T47D (cell line): ENCODE results near the gene LGALS8.
"Not testable (repeated sequence)": the region's sequence is repeated elsewhere in the genome, so short reads cannot be mapped to it uniquely, and the experiment has no call there.

Experiments
- DNase-seq, 2 experiments: peaks; one replicate each; pipeline versions ENCODE4 v3.0.0 to v3.0.0-alpha.2; 2011 to 2012; ENCODE audit warnings: low read depth in 1 of 2, low spot score in 1 of 2
- JUND ChIP-seq: IDR thresholded peaks from 2 replicates; pipeline ENCODE4 v1.6.1; 2012; ENCODE audit warnings: low read depth
- in situ Hi-C: cut with HindIII; loops from 2 replicates; pipeline ENCODE4 v1.10.0; 2016; ENCODE audit warnings: low sequenced_read_pairs, low pct_unique_long_range_greater_than_20kb

Gene LGALS8

DNA sequence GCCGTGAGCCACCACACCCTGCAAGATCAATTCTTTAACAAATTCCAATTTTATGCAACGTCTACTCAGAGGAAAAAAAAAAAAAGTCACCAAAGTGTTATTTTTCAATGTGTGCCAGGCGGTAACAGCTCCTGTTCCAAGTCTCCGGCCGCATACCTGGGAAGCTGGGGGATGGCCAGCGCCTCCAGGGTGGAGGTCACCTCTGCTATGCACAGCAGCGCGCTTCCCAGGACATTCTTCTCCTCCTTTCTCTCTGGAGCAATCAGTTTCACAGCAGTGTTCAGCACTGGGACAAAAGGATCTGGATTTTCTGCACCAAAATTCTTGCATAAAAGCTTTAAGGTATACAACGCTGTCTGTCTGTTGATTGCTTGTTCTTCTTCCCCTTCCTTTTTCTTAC, 34.3 kb downstream of the LGALS8 start:
- no peak for DNase-seq
- no peak for TF ChIP-seq JUND
- in situ Hi-C loops = no loop called here

DNA sequence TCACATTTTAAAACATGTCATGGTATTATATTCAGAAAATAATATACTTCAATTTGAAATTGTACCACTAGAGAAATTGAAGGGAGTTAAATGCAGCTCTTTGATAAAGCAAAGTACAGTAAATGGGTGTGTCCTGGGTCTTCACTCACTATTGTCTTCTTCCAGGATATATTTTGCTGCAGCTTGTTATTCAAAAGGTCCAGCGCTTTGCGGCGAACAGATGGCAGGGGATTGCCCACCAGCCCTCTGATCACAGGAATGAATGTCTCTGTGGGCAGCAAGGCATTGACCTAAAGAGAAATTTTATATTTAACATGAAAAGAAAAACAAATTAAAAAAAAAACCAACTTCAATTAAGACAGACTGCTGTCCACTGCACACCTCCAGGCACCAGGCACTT, 35.1 kb downstream of the LGALS8 start:
- in situ Hi-C loops = no loop called here
- no peak for TF ChIP-seq JUND
- DNase-seq = no peak

DNA sequence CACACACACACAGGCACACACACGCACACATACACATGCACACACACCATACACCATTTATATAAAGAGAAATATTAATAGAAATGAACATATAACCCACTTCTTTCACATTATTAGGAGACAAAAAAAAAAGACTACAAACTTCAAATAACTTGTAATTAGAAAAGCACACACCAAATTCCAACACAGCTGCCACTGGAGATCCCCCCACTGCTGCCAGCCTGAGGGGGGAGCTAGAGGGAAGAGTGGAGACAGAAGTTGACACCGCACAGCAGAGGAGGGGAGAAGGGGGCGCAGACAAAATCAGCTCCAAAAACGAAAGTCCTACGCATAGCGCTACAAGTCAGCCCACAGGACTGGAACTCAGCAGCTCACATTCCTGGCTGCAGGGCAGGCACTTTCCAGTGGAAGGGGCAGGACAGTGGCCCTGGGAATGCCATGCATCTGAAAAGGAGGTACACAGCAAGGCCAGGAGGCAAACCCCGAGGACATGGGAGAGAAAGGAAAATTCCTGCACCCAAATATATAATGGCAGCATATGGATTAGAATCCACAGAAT, 36.5 kb downstream of the LGALS8 start:
- TF ChIP-seq JUND = no peak
- in situ Hi-C loops = no loop called here

DNA sequence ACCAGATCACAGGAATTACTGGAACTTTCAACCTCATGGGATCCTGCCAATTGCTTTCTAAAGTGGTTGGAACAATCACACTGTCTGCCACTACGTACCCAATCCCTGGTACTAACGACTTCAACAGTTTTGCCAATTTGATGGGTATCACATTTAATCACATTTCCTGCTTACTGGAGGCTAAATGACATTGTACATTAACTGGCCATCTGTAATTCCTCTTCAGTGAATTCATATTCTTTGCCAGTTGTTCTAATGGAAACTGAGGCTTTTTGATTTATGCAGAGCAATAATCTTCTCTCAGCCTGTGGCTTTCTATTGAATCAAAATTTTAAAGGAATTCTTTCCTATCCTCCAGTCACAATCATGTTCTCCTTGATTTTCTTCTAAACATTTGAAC, 38.2 kb downstream of the LGALS8 start:
- TF ChIP-seq JUND = no peak

More for the DNA sequence above, 36.5 kb downstream of the LGALS8 start:
- no peak for DNase-seq

DNA sequence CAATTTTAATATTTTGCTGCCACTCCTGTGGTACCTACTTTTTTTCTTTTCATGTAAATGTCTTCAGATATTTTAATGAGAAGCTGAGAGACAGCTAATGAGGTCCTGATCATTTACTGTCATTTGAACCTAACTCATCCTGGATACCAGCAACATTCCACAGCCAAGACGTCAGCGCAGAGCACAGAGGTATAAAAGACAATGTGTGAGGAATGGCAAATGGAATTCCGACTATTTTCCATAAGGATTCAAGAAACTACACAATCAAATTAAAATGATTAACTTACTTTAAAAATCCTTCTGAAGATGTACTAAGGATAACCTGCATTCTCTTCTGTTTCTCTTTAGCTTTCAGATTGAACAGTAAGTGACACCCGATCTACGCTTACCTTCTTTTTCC, 41.7 kb downstream of the LGALS8 start:
- in situ Hi-C loops = no loop called here
- no peak for TF ChIP-seq JUND
- DNase-seq = no peak

More for the DNA sequence above, 38.2 kb downstream of the LGALS8 start:
- in situ Hi-C loops = no loop called here
- no peak for DNase-seq

DNA sequence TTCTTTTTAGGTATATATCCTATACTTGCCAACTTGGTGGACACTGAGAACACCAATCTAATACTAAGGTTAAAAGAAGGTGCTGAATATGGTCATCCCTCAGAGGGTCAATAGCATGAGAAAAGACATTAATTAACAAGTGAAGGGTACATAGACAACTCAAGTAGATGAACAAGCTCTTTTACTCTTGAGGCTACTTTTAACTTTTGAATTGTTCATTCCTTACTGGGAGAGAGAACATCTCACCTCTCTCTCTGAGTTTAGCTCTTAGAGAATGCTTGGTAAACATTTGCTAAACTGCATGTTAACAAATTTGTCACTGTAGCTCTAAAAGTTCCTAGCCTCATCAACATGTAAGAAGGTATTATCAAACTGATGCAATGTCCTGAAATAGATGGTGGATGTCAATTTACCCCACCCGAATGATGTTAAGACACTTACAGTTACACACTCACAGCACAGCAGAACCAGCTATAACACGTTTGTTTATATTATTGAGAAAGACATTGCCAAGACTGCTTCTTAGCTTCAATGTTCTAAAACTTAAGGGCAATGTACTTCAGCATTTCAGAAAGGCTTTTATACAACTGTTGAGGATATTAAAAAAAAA, 44.6 kb downstream of the LGALS8 start:
- no peak for DNase-seq
- in situ Hi-C loops = no loop called here
- no peak for TF ChIP-seq JUND

DNA sequence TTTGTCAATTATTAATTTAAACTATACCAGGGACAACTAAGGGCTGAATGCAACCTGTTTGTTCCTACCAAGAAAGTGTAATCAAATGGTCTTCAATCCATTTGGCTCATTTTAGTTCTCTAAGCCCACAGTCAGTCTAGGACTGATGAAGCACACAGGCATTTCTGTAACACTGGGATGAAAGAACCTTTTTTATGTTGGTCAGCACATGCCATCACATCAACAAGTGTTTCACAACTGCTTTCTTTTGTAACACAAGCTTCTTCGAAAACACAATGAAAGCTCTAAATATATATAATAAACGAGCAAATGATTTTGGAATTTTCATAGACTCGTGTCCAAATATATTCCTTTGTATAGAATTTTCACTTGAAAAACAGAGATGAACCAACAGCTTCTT, 51.7 kb downstream of the LGALS8 start:
- in situ Hi-C loops = no loop called here
- DNase-seq = no peak
- no peak for TF ChIP-seq JUND

DNA sequence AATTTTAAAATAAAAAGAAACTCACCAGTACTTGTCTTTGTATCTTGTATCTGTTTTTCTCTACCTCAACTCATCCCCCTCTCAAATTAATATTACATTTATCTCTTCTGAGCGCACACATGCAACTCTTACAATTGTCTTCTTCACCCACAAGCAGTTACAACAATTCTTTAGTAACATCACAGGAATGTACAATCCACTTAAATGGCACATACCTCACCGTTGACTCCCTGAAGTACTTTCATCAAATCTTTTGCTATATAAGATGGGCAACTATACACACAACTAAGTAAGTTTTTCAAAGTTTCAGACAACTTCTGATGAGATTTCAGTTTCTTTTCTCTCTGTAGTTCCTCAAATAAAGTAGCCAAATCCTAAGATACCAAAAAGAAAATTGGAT, 52.2 kb downstream of the LGALS8 start:
- TF ChIP-seq JUND = no peak
- DNase-seq = no peak
- in situ Hi-C loops = no loop called here

DNA sequence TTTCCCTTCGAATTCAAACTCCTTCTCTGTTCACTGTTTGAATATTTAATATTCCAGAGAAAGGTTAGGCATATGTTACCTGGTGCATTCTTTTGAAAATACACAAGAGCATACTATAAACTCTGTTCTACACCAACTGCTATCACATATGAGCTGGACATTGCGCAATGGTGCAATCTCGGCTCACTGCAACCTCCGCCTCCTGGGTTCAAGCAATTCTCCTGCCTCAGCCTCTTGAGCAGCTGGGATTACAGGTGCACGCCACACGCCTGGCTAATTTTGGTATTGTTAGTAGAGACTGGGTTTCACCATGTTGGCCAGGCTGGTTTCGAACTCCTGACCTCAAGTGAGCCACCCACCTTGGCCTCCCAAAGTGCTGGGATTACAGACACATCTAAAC, 53.3 kb downstream of the LGALS8 start:
- in situ Hi-C loops, DNase-seq: not testable (repeated sequence)

DNA sequence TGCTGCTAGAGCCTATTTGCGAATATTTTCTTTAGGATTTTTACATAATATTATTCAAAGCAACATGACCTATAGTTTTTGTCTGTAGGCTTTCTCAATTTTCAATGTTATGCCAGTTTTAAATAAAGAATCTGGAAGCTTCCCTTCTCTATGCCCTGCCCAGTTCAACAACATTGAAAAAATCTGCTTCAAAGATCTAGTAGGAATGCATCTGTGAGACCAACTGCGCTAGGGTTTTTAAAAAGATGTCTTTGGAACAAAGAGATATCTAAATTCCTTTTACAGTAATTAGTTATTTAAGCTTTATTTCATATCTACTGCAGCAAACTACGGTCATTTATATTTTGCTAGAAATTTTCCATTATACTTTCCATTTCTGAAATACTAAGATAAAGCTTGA, 54.9 kb downstream of the LGALS8 start:
- in situ Hi-C loops = no loop called here
- no peak for DNase-seq
- TF ChIP-seq JUND = no peak

DNA sequence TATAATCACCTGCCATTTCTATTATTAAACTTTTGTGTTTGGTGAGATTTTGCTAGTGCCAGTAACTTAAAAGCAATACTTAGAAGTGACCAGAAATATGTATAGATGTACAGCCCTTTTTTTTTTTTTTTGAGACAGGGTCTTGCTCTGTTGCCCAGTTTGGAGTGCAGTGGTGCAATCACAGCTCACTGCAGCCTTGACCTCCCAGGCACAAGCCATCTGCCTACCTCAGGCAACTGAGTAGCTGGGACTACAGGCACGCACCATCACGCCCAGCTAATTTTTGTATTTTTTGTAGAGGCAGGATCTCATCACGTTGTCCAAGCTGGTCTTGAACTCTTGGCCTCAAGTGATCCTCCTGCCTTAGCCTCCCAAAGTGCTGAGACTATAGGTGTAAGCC, 56.6 kb downstream of the LGALS8 start:
- DNase-seq, in situ Hi-C loops: not testable (repeated sequence)

DNA sequence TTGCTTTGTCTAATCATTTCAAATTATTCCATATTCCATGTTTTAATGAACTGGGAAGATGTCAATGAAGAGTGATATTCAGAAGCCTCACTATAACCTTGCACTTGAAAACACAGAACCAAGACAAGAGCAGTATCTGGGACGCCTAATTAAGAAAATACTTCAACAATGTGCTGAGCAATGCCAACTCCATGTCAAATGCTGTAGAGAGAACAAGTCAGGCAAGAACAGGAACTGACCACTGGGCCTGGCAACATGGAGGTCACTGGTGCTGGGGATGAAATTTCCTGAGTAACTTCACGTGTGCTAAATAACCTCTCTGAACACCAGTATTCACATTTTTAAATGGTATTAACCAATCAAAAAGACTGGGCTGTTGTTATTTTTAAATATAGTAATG, 57.7 kb downstream of the LGALS8 start:
- in situ Hi-C loops = no loop called here
- no peak for DNase-seq
- TF ChIP-seq JUND = no peak

DNA sequence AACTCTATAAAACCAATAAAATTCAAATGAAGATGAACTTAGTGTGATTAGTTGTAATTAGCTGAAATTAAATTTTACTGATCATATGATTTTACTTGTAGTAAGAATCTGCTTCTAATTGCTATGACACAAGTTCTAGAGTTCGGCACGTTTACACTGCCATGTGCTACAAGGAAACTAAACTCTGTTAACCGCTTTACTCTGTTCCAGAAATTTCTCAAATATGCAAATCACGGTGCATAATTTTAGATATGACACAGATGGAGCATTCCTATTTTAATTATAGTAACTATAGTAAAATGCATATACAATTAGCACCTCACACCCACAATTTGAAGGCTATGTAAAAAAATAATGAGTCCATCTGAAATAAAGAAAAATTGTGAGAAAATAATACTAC, 65.7 kb downstream of the LGALS8 start:
- in situ Hi-C loops = no loop called here
- TF ChIP-seq JUND = no peak
- DNase-seq = no peak

DNA sequence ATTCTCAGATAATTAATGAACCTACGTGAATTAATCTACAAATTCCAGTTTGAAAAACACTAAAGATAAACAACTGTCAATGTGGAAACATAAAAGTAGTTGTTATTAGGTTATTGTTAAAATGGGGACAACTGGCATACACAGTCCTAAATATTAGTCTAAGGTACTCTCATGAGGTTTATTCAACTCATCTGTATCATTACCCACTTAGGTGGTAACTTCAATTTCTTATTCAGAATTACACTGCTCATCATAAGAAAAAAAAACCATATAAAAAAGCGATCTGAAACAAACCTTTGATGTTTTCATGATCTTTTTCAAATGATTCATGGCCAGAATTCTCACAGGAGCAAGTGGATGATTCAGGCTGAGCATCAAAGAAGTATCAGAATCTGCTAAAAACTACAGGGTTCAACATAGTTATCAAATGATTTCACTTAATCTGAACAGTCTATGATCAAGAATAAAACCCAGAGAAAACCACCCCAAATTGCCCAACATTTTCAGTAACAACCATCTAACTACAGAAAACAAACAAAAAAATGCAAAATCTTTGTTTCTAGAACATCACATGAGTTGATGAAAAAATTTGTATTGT, 66.9 kb downstream of the LGALS8 start:
- no peak for TF ChIP-seq JUND
- DNase-seq = no peak
- in situ Hi-C loops = no loop called here
